22Rv1 (cell line): ENCODE measurements around the gene KAT7.

ENCODE experiments used
- H3K27ac ChIP-seq: fragments of 450-650 bp; 2 replicates; pipeline ENCODE4 v1.5.1; 2017
- CTCF ChIP-seq: fragments of 450-650 bp; IDR thresholded peaks from 2 replicates; pipeline ENCODE4 v1.5.1; 2017; ENCODE audit warnings: mild to moderate bottlenecking
- ZFX ChIP-seq: fragments of 450-650 bp; IDR thresholded peaks from 2 replicates; pipeline ENCODE4 v1.6.1; 2017; ENCODE audit warnings: antibody characterized with exemption, borderline replicate concordance

The KAT7 gene

GRCh38 chr17:49851387-49852291 lies 63.2 kb downstream of the KAT7 start:
- TF ChIP-seq CTCF (peak; percentile 83), ZFX (no peak)
- H3K27ac ChIP-seq, result no peak overlapping the region

- no peak overlapping the region for H3K27ac ChIP-seq
- TF ChIP-seq ZFX (no peak), CTCF (no peak)
Observed at GRCh38 chr17:49853470-49854015, 65.1 kb downstream of the KAT7 start.

GRCh38 chr17:49854126-49854525 lies 65.6 kb downstream of the KAT7 start:
- no peak overlapping the region for H3K27ac ChIP-seq

GRCh38 chr17:49858796-49859195 lies 70.3 kb downstream of the KAT7 start:
- no peak overlapping the region for H3K27ac ChIP-seq
- no peak for TF ChIP-seq CTCF
- no peak for TF ChIP-seq ZFX

More at GRCh38 chr17:49854126-49854525, 65.6 kb downstream of the KAT7 start:
- no peak for TF ChIP-seq CTCF
- no peak for TF ChIP-seq ZFX

GRCh38 chr17:49859991-49860953 lies 71.8 kb downstream of the KAT7 start:
- no peak for TF ChIP-seq ZFX
- TF ChIP-seq CTCF, result peak; percentile 18; the same call in 1 of the 2 replicates
- H3K27ac ChIP-seq, result no peak overlapping the region

- peak; percentile 91 for TF ChIP-seq CTCF
- no peak for TF ChIP-seq ZFX
- H3K27ac ChIP-seq, result no peak overlapping the region
Observed at GRCh38 chr17:49861150-49861884, 72.8 kb downstream of the KAT7 start.
